Muscle of leg (tissue), 11 donors: ENCODE results near the gene PRSS57. TPM values are rescaled to one million over a fixed set of nuclear protein-coding genes. Genes with fewer than 3 reads are reported as not detected.
A peak's percentile ranks its signal among the peaks of the same experiment; 100 is the strongest.

Experiments
- DNase-seq: peaks from one replicate; pipeline ENCODE4 v3.0.0; 2013
- H3K27ac ChIP-seq: one replicate; pipeline ENCODE4 v1.5.1; 2013; ENCODE audit warnings: mild to moderate bottlenecking, low read length, control low read depth
- H3K27me3 ChIP-seq: one replicate; pipeline ENCODE4 v1.6.1; 2013; ENCODE audit warnings: low read length; ENCODE audit not compliant: control insufficient read depth, insufficient read depth
- H3K36me3 ChIP-seq: one replicate; pipeline ENCODE4 v1.6.1; 2013; ENCODE audit warnings: low read length; ENCODE audit not compliant: control insufficient read depth, insufficient read depth
- H3K4me1 ChIP-seq: one replicate; pipeline ENCODE4 v1.6.1; 2013; ENCODE audit warnings: low read length; ENCODE audit not compliant: control insufficient read depth, insufficient read depth
- H3K4me3 ChIP-seq: one replicate; pipeline ENCODE4 v1.5.1; 2013; ENCODE audit warnings: low read length, control low read depth
- H3K9me3 ChIP-seq: replicated peaks from 2 replicates; pipeline ENCODE4 v1.6.1; 2013; ENCODE audit warnings: low read depth, low read length; ENCODE audit not compliant: control insufficient read depth
- WGBS: methylation state at CpG from one replicate; pipeline ENCODE4 v1.1.5; 2013; ENCODE audit warnings: missing lambda C conversion rate; ENCODE audit not compliant: insufficient coverage; 5-methylcytosine and 5-hydroxymethylcytosine counted together
- polyA plus RNA-seq, 8 donors: library from polyadenylated mRNA; unstranded; fragments of 120-200 nt; gene quantifications; one replicate each; pipeline versions ENCODE4 v1.2.1 to v1.2.3, GENCODE V29; 2013; ENCODE audit warnings: inconsistent platforms in 1 of 8, low replicate concordance in 1 of 8; ENCODE audit not compliant: insufficient read length in 8 of 8, insufficient read depth in 1 of 8
- total RNA-seq: library from RNA; stranded (reverse); fragments of 120-200 nt; gene quantifications from one replicate; pipeline ENCODE4 v1.2.4, GENCODE V29; 2013

PRSS57 gene
- total and polyA plus RNA-seq, 9 donors: 0.04 to 1.2 (median 0.30) TPM; not detected in 1

DNA sequence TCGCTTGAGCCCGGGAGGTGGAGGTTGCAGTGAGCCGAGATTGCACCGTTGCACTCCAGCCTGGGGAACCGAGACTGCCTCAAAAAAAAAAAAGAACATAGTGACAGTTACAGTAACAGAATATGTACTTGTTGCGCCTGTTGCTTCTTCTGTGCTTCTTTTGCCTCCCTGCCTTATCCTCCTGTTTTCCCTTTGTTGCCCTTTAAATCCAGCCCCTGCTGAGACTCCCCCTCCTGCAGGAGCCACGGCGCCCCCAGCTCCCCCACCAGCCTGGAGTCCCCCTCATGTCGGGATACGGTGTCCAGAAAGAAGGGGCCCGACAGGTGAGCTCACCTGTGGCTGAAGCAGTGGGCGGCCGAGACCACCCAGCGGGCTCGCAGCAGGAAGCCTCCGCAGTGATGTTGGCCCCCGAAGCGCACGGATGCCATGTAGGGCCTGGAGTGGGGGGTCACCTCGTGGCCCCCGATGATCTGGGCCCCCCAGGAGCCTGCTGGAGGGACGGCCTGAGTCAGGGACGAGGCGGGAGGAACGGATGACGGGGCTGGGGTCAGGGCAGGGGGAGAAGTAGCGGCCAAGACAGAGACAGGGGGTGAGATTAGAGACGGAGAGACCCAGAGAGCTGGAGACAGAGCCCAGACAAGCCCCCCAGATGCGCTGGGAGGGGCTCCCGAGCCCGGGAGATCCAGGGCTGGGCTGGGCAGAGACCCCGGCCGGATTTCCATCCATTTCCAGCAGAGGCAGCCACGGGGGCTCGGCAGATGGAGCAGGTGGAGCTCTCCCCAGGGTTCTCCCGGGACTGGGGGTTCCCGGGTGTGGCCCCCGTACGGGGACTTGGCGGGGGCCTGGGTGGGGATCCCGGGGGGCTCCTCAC, 536 bp downstream of the PRSS57 start:
- Histone ChIP-seq H3K4me1 (no peaks in the 10 kb centered on the region), H3K36me3 (no peaks in the 10 kb centered on the region), H3K27me3 (peaks cover 17% of the 10 kb centered on the region), H3K4me3 (no peak overlapping the region), H3K27ac (no peak overlapping the region), H3K9me3 (no peaks in the 10 kb centered on the region)
- 34% methylated on average over 36 of the region's 41 CpGs for WGBS
- no peak for DNase-seq

DNA sequence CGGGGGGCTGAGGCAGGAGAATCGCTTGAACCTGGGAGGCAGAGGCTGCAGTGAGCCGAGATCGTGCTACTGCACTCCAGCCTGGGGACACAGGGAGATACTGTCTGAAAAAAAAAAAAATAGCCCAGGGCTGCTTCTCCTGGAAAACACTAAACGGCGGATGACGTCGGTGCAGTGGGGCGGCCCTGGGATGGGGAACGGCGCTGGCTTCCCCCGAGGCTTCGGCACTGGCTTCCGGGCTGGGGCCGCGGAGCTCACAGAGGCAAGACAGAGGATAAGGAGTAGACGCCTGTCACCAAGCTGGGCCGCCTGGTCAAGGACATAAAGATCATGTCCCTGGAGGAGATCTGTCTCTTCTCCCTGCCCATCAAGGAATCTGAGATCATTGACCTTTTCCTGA, 5.0 kb downstream of the PRSS57 start:
- WGBS: 58% methylated on average over 3 of the region's 18 CpGs
- peak; percentile 61 for DNase-seq
- Histone ChIP-seq H3K9me3 (no peaks in the 10 kb centered on the region), H3K36me3 (no peaks in the 10 kb centered on the region), H3K4me3 (no peak overlapping the region), H3K4me1 (no peaks in the 10 kb centered on the region), H3K27me3 (peaks cover 8% of the 10 kb centered on the region), H3K27ac (no peak overlapping the region)

DNA sequence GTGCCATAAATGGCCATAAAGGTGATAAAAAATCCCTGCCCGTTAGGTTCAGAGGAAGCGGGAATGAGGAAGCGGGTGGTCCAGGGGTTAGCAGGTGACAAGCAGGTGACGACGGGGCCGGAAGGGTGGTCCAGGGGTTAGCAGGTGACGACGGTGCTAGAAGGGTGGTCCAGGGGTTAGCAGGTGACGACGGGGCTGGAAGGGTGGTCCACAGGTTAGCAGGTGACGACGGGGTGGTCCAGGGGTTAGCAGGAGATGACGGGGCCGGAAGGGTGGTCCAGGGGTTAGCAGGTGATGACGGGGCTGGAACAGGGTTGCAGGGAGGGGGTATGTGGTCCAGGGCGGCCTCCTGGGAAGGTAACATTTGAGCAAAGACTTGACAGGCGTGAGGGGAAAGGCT, 6.3 kb downstream of the PRSS57 start:
- 90% methylated on average over 17 of the region's 17 CpGs for WGBS
- Histone ChIP-seq H3K27ac (no peak overlapping the region), H3K4me3 (no peak overlapping the region), H3K4me1 (no peaks in the 10 kb centered on the region), H3K36me3 (no peaks in the 10 kb centered on the region), H3K27me3 (no peaks in the 10 kb centered on the region), H3K9me3 (no peaks in the 10 kb centered on the region)
- DNase-seq: no peak

DNA sequence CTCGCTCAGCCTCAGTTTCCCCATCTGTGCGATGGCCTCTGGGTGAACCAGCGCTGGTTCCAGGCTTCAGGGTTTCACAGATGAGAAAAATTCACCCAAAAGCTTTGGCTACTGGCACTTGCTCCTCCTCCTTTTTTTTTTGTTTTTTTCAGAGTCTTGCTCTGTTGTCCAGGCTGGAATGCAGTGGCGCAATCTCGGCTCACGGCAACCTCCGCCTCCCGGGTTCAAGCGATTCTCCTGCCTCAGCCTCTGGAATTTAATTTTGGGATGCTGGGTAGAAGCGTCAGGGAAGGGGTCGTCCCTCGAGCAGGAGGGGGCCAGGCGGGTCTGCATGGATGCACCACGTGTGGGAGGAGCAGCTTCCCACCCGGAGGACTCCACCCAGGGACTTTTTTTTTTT, 7.0 kb downstream of the PRSS57 start:
- no peaks in the 10 kb centered on the region for H3K27me3 ChIP-seq
- H3K4me1 ChIP-seq: no peaks in the 10 kb centered on the region
- DNase-seq: no peak
- no peaks in the 10 kb centered on the region for H3K9me3 ChIP-seq
- no peaks in the 10 kb centered on the region for H3K36me3 ChIP-seq
- H3K27ac ChIP-seq: no peak overlapping the region
- 71% methylated on average over 13 of the region's 15 CpGs for WGBS
- H3K4me3 ChIP-seq: no peak overlapping the region

DNA sequence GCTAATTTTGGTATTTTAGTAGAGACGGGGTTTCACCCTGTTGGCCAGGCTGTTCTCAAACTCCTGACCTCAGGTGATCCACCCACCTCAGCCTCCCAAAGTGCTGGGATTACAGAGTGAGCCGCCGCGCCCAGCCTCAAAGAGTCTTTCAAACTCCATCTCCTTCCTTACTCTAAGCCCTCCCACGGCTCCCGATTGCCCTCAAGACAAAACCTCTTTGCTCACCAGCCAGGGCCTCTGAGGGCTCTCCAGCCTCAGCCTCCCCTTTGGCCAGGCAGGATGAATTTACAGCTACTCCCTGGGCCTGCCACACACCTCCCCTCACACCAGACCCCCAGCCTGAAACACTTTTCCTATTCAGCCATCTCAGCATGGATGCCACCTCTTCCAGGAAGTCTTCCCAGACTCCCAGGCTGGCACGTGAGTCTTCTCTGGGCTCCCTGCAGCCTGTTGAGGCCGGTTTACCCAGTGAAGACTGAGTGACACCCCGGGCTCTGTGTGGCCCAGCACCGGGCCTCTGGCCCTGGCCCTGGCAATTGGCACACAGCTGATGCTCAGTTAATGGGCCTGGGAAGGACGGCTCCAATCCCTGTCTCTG, 7.6 kb downstream of the PRSS57 start:
- Histone ChIP-seq H3K27me3 (no peaks in the 10 kb centered on the region), H3K36me3 (no peaks in the 10 kb centered on the region), H3K4me1 (no peaks in the 10 kb centered on the region), H3K9me3 (no peaks in the 10 kb centered on the region), H3K27ac (no peak overlapping the region), H3K4me3 (no peak overlapping the region)
- no peak for DNase-seq
- 84% methylated on average over 11 of the region's 11 CpGs for WGBS

DNA sequence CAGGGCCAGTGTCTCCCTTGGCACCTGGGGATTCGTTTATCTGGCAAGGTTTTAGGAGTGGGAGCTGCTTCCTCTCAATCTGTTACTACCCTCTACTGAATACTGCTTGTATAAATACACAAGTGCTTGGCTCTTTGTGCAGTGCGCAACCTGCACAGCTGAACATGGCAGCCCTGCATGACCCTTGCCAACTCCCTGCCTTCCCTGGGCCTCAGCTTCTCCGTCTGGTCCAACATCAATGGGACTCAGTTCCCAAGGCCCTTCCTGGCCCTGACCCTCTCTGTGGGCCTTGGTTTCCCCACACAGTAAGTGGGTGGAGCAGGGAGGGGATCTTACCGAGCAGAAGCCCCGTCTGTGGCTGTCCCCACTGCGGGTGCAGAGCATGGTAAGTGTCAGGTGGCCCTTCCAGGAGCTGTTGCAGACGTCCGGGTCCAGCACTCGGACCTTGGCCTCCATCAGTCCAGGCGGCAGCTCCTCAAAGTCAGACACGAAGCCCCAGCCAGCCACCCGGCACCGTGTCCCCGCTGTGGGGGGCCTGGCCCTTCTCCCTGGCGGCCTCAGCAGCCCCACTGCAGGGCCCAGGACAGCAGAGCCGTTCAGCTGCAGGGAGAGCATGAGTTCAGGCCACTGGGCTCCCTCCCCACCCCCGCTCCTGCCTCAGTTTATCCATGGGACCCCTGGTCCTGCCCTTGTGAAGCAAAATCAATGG, 8.5 kb downstream of the PRSS57 start:
- no peak overlapping the region for H3K27ac ChIP-seq
- no peak for DNase-seq
- no peaks in the 10 kb centered on the region for H3K36me3 ChIP-seq
- WGBS: 73% methylated on average over 16 of the region's 17 CpGs
- H3K4me1 ChIP-seq: no peaks in the 10 kb centered on the region
- H3K27me3 ChIP-seq: no peaks in the 10 kb centered on the region
- H3K4me3 ChIP-seq: no peak overlapping the region
- H3K9me3 ChIP-seq: no peaks in the 10 kb centered on the region

DNA sequence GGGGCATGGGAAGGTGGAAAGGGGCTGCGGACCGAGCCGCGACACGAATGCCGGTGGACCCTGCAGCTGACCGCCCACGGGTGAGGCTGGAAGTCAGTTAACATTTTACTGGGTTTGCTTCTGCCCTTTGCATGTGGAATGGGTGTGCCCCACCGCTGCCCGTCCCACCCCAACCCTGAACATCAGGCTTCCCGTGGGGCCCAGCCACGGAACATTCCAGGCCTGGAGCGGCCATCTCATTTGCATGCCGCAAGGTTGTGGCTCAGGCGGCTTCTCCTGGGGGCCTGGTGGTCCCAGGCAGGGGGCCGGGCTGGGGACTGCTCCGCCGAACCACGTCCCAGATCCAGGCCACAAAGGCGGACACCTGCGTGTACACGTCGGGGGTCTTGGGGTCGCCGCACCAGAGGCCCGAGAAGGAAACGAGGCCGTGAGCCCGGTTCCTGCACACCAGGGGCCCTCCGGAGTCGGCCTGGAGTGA, 9.8 kb downstream of the PRSS57 start:
- H3K36me3 ChIP-seq: no peaks in the 10 kb centered on the region
- no peak for DNase-seq
- peaks cover 7% of the 10 kb centered on the region for H3K4me1 ChIP-seq
- H3K9me3 ChIP-seq: no peaks in the 10 kb centered on the region
- WGBS: 65% methylated on average over 20 of the region's 31 CpGs
- no peaks in the 10 kb centered on the region for H3K27me3 ChIP-seq
- H3K27ac ChIP-seq: no peak overlapping the region
- H3K4me3 ChIP-seq: no peak overlapping the region

DNA sequence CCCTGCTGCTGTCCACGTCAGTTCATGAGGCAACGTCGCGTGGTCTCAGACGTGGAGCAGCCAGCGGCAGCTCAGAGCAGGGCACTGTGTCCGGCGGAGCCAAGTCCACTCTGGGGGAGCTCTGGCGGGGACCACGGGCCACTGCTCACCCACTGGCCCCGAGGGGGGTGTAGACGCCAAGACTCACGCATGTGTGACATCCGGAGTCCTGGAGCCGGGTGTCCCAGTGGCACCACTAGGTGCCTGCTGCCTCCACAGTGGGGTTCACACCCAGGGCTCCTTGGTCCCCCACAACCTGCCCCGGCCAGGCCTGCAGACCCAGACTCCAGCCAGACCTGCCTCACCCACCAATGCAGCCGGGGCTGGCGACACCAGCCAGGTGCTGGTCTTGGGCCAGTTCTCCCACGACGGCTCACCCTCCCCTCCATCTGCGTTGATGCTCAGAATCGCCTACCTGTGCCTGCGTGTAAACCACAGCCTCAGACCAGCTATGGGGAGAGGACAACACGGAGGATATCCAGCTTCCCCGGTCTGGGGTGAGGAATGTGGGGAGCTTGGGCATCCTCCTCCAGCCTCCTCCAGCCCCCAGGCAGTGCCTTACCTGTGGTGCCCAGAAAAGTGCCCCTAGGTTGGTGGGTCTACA, 12.5 kb downstream of the PRSS57 start:
- no peaks in the 10 kb centered on the region for H3K9me3 ChIP-seq
- H3K27me3 ChIP-seq: no peaks in the 10 kb centered on the region
- H3K27ac ChIP-seq: no peak overlapping the region
- DNase-seq: no peak
- WGBS: 83% methylated on average over 18 of the region's 25 CpGs
- H3K4me3 ChIP-seq: no peak overlapping the region
- H3K36me3 ChIP-seq: peaks cover 3% of the 10 kb centered on the region
- H3K4me1 ChIP-seq: peaks cover 26% of the 10 kb centered on the region

DNA sequence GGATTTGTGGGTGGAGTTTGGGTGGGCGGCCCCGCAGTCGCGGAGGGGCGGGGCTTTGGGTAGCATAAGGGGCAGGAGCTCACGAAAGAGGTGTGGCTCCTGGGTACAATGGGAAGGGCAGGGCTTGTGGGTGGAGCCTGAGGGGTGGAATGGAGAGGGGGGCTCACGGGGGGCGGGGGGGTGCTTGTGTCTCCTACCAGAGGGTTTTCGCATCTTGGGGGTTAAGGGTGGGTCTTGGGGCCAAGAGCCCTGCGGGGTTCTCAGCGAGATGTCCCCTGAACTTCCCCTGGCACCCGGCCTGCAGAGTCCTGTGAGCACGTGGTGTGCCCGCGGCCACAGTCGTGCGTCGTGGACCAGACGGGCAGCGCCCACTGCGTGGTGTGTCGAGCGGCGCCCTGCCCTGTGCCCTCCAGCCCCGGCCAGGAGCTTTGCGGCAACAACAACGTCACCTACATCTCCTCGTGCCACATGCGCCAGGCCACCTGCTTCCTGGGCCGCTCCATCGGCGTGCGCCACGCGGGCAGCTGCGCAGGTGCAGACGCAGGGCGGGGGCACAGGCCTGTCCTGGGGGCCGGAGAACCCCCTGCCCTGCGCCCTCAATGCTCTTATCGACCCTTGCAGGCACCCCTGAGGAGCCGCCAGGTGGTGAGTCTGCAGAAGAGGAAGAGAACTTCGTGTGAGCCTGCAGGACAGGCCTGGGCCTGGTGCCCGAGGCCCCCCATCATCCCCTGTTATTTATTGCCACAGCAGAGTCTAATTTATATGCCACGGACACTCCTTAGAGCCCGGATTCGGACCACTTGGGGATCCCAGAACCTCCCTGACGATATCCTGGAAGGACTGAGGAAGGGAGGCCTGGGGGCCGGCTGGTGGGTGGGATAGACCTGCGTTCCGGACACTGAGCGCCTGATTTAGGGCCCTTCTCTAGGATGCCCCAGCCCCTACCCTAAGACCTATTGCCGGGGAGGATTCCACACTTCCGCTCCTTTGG, 13.9 kb downstream of the PRSS57 start:
- Histone ChIP-seq H3K4me3 (peak overlapping the region; percentile 55), H3K27me3 (peaks cover 7% of the 10 kb centered on the region), H3K27ac (peak overlapping the region; percentile 98), H3K9me3 (no peaks in the 10 kb centered on the region), H3K4me1 (peaks cover 38% of the 10 kb centered on the region), H3K36me3 (peaks cover 3% of the 10 kb centered on the region)
- DNase-seq: peak; percentile 89
- 74% methylated on average over 42 of the region's 54 CpGs for WGBS
